ENCODE results near the gene AP3B1. TPM values are rescaled to one million over a fixed set of nuclear protein-coding genes. Genes with fewer than 3 reads are reported as not detected.
A peak's percentile ranks its signal among the peaks of the same experiment; 100 is the strongest.

Gene AP3B1
- polyA plus RNA-seq, 1 of the 3 experiments (the other 2 are of a cell fraction) = 18.0 TPM

GRCh38 chr5:78137290-78137689, 157.2 kb downstream of the AP3B1 start (continued):
- TF ChIP-seq ZBTB33 (IDR thresholded peaks at IDR 0.05; ENCODE audit: borderline replicate concordance, low read depth) (no peak), ELF1 (IDR thresholded peaks at IDR 0.05) (no peak), GABPA (IDR thresholded peaks at IDR 0.05; ENCODE audit: low read depth) (no peak), REST (IDR thresholded peaks at IDR 0.05; ENCODE audit: low read depth, low read length) (no peak), RCOR1 (IDR thresholded peaks at IDR 0.05; ENCODE audit: low read length) (no peak), NFIC (IDR thresholded peaks at IDR 0.05; ENCODE audit: borderline replicate concordance) (no peak), JUND (IDR thresholded peaks at IDR 0.05) (no peak)

DNA sequence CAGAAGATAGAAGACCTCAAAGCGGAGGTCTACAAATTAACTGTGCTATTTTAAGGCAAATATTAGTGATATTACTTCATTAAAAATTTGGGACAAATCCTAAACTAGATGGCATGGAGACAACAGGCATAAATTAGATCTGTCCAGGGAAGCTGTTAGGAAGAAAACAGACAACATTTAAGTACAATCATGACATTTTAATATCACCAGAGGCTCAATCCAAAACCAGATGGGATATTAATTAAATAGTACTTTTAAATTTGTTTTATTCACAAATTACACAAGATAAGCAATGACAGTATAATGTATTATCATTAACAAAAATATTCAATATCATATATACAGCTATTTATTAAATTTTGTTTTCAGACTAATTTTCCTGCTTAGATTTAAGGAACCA, 161.1 kb downstream of the AP3B1 start:
- peaks cover 0 to 11% of the 10 kb centered on the region in 2 experiments; a peak in 2 of 4 replicates for H3K4me1 ChIP-seq (ENCODE audit: control insufficient read depth in 1 of 2, insufficient read depth in 2 of 2, low read depth in 1 of 2, low read length in 1 of 2)
- CTCF ChIA-PET = interaction anchor here (0.8 to 1.3 kb wide), 2 partner anchors 30 to 124 kb away, joined by 3 to 4 read pairs; no protein-coding TSS in a partner anchor
- no peak overlapping the region for H3K4me2 ChIP-seq
- no peak overlapping the region for H3K4me3 ChIP-seq (ENCODE audit: low read depth in 2 of 2, low read length in 1 of 2)
- H3K9me3 ChIP-seq = no peaks in the 10 kb centered on the region
- no peaks in the 10 kb centered on the region for H4K20me1 ChIP-seq (ENCODE audit: insufficient read depth)
- H2AFZ ChIP-seq (ENCODE audit: low read depth) = no peak overlapping the region
- H3K27me3 ChIP-seq (ENCODE audit: insufficient read depth) = no peaks in the 10 kb centered on the region
- no peaks in the 10 kb centered on the region; the same call in 1 of the 2 replicates for H3K79me2 ChIP-seq (ENCODE audit: insufficient read depth)
- no peak for DNase-seq
- peaks cover 5 to 46% of the 10 kb centered on the region in 2 experiments for H3K36me3 ChIP-seq (replicated peaks in 1 of 2; ENCODE audit: control insufficient read depth in 1 of 2, insufficient read depth in 2 of 2, low read length in 1 of 2)
- no peaks in the 10 kb centered on the region for H3K9me2 ChIP-seq
- H3K9ac ChIP-seq = no peak overlapping the region
- peaks cover 6% of the 10 kb centered on the region for H3F3A ChIP-seq (replicated peaks; ENCODE audit: insufficient read depth)
- POLR2A ChIA-PET = no interaction called here
- peak overlapping the region in 1 of 2 experiments; percentile 75; a peak in 2 of 4 replicates for H3K27ac ChIP-seq (ENCODE audit: low read depth in 2 of 2, low read length in 1 of 2)
- TF ChIP-seq EP300 (IDR thresholded peaks at IDR 0.05; ENCODE audit: borderline replicate concordance in 1 of 2, low read depth in 1 of 2, low read length in 1 of 2) (peak in 1 of 2 experiments; percentile 77; a peak in 2 of 4 replicates), IRF3 (IDR thresholded peaks at IDR 0.05; ENCODE audit: low read depth, low read length) (no peak)
- 89% methylated on average over 1 of the region's 1 CpG for WGBS (ENCODE audit: low lambda C conversion rate)
